ENCODE data around the gene KTN1.

The KTN1 gene

GRCh38 chr14:55733599-55733998 is 153.6 kb downstream of the KTN1 start:
- no peak for TF ChIP-seq CTCF (IDR thresholded peaks at IDR 0.05)
- no peak for TF ChIP-seq ZFX (IDR thresholded peaks at IDR 0.05; ENCODE audit: borderline replicate concordance)
- no peak overlapping the region for H3K27ac ChIP-seq

Data from 22Rv1 (cell line).